NCI-H1105 treated with DMSO at 0.1 percent for 48 hours (cell line): ENCODE data around the gene DENND2C.

Source experiments
- DNase-seq: peaks from one replicate; lab custom pipeline; 2025; lab: John Stamatoyannopoulos, UW

The DENND2C gene

GRCh38 chr1:114545315-114545714 lies 124.5 kb downstream of the DENND2C start:
- no peak for DNase-seq

GRCh38 chr1:114540821-114541220 lies 129.0 kb downstream of the DENND2C start:
- DNase-seq = no peak

- DNase-seq = no peak
These were observed 129.6 kb downstream of the DENND2C start for GRCh38 chr1:114540272-114540671.

- no peak for DNase-seq
These were observed 133.8 kb downstream of the DENND2C start for GRCh38 chr1:114536043-114536442.

GRCh38 chr1:114535401-114535800 lies 134.4 kb downstream of the DENND2C start:
- no peak for DNase-seq
